ENCODE results near the gene PIK3AP1. TPM values are rescaled to one million over a fixed set of nuclear protein-coding genes. Genes with fewer than 3 reads are reported as not detected.

The PIK3AP1 gene
- total and polyA plus RNA-seq, 2 of the 13 experiments (the other 11 are each of a cell fraction or from before 2014, with no cell fraction given): 3.6 to 13.8 TPM

DNA sequence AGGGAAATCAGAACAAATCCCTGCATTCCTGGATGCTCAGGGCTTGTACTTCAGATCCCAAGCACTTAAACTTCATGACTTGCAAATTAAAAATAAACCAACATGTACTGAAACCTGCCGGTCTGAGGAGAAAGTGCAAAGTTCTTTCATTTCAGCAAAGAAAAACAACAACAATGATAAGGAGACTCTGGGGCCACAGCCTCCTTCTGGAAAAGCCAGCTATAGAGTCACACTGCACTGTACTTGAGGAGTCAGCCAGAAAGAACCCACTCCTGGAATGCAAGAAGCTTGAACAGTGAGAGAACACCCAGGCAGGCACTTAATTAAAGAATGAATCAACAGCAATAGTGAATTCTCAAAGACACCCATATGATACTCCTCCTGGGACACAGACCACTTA lies 83.8 kb downstream of the PIK3AP1 start:
- Histone ChIP-seq H3K9ac (ENCODE audit: insufficient read depth, low read depth, low read length) (no peak overlapping the region), H2AFZ (ENCODE audit: low read length) (no peak overlapping the region), H3K9me3 (ENCODE audit: low read length) (no peaks in the 10 kb centered on the region), H4K20me1 (ENCODE audit: insufficient read depth, low read length) (no peaks in the 10 kb centered on the region), H3K27me3 (ENCODE audit: control insufficient read depth in 1 of 2, insufficient read depth in 2 of 2, low read length in 2 of 2) (no peaks in the 10 kb centered on the region), H3K4me2 (ENCODE audit: low read depth, low read length) (no peak overlapping the region; the same call in 1 of the 2 replicates), H3K4me1 (ENCODE audit: insufficient read depth, low read length) (peaks cover 42% of the 10 kb centered on the region), H3K27ac (ENCODE audit: extremely low read length, insufficient read depth, low read length) (no peak overlapping the region), H3K79me2 (ENCODE audit: insufficient read depth, low read length) (no peaks in the 10 kb centered on the region), H3K36me3 (replicated peaks in 1 of 2; ENCODE audit: control insufficient read depth in 1 of 2, insufficient read depth in 2 of 2, low read length in 2 of 2) (no peaks in the 10 kb centered on the region), H3K4me3 (replicated peaks in 1 of 3; ENCODE audit: insufficient read depth in 1 of 3, low read depth in 2 of 3, low read length in 3 of 3) (no peak overlapping the region)
- CTCF ChIA-PET (ENCODE audit: low intra/inter-chr PET ratio, low total read pairs): no interaction called here
- POLR2A ChIA-PET: no interaction called here
- intact Hi-C loops (cut with micrococcal nuclease; ENCODE audit: unreplicated experiment) (no loop called here), in situ Hi-C loops (cut with HindIII; ENCODE audit: extremely low pct_ligation_motif_present, low pct_unique_long_range_greater_than_20kb) (no loop called here)
- no peak for FAIRE-seq
- DNase-seq (ENCODE audit: low spot score): no peak
- 0% methylated on average over 1 of the region's 1 CpG for WGBS (ENCODE audit: low lambda C conversion rate)
- no TSS peak for BruUV-seq (replicated peaks)
- ATAC-seq: no peak
- no peak for TF ChIP-seq NBN (conservative IDR thresholded peaks at IDR 0.05)
- no peak for TF ChIP-seq GPN1 (CRISPR knock-in tag; IDR thresholded peaks at IDR 0.05; ENCODE audit: borderline replicate concordance)
- no peak for TF ChIP-seq ZNF432 (CRISPR knock-in tag; IDR thresholded peaks at IDR 0.05; ENCODE audit: borderline replicate concordance)

DNA sequence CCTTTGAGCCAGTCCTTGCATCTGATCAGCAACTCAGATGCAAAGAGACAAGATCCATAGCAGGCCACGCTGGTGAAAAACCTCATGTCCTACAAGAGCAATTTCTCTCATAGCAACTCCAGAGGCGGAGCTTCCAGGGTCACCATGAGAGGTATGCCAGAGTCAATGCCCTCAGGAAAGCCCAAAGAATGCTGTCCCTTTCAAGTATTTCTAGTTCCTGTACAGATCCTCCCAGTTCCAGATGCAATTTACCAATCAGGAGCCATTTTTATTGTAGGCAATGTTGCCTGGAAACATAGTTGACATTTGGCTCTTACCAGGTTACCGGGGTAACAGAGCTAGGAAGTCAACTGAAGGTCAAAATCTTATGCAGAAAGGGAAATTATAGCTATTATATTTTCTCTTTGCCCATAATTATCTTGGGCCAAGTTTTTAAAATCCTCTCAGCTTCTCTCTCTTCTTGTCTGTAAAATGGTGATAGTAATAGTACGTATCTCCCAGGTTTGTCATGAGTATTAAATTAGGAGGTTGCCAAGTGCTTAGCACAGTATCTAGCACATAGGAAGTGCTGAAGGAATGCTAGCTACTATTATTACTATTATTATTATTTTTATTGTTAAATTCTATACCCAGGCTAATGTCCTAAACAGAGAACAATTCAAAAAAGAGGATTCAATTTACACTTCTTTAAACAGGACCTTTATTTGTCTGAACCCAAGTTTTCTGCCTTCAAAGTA lies 87.2 kb downstream of the PIK3AP1 start:
- H3K79me2 ChIP-seq (ENCODE audit: insufficient read depth, low read length): no peaks in the 10 kb centered on the region
- H3K4me1 ChIP-seq (ENCODE audit: insufficient read depth, low read length): peaks cover 21% of the 10 kb centered on the region
- DNase-seq (ENCODE audit: low spot score) (no peak), ATAC-seq (no peak), FAIRE-seq (no peak)
- CTCF ChIA-PET (ENCODE audit: low intra/inter-chr PET ratio, low total read pairs): no interaction called here
- no peaks in the 10 kb centered on the region for H3K36me3 ChIP-seq (replicated peaks in 1 of 2; ENCODE audit: control insufficient read depth in 1 of 2, insufficient read depth in 2 of 2, low read length in 2 of 2)
- intact Hi-C loops (cut with micrococcal nuclease; ENCODE audit: unreplicated experiment) (no loop called here), in situ Hi-C loops (cut with HindIII; ENCODE audit: extremely low pct_ligation_motif_present, low pct_unique_long_range_greater_than_20kb) (no loop called here)
- H3K9me3 ChIP-seq (ENCODE audit: low read length): no peaks in the 10 kb centered on the region
- no peaks in the 10 kb centered on the region for H3K27me3 ChIP-seq (ENCODE audit: control insufficient read depth in 1 of 2, insufficient read depth in 2 of 2, low read length in 2 of 2)
- H3K4me2 ChIP-seq (ENCODE audit: low read depth, low read length): no peak overlapping the region
- H2AFZ ChIP-seq (ENCODE audit: low read length): no peak overlapping the region
- no peaks in the 10 kb centered on the region for H4K20me1 ChIP-seq (ENCODE audit: insufficient read depth, low read length)
- no peak overlapping the region for H3K4me3 ChIP-seq (replicated peaks in 1 of 3; ENCODE audit: insufficient read depth in 1 of 3, low read depth in 2 of 3, low read length in 3 of 3)
- WGBS (ENCODE audit: low lambda C conversion rate): 84% methylated on average over 2 of the region's 4 CpGs
- H3K27ac ChIP-seq (ENCODE audit: extremely low read length, insufficient read depth, low read length): no peak overlapping the region
- POLR2A ChIA-PET: no interaction called here
- no peak overlapping the region for H3K9ac ChIP-seq (ENCODE audit: insufficient read depth, low read depth, low read length)
- no TSS peak for BruUV-seq (replicated peaks)
- TF ChIP-seq, protein P1, sequence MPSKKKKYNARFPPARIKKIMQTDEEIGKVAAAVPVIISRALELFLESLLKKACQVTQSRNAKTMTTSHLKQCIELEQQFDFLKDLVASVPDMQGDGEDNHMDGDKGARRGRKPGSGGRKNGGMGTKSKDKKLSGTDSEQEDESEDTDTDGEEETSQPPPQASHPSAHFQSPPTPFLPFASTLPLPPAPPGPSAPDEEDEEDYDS (CRISPR knock-in tag; IDR thresholded peaks at IDR 0.05): no peak
- TF ChIP-seq BCLAF1 (IDR thresholded peaks at IDR 0.05) (no peak), ZBTB34 (CRISPR knock-in tag; IDR thresholded peaks at IDR 0.05) (no peak), CHD2 (IDR thresholded peaks at IDR 0.05; ENCODE audit: low read depth, low read length) (no peak), FOXO1 (CRISPR knock-in tag; IDR thresholded peaks at IDR 0.05) (no peak), GMEB1 (CRISPR knock-in tag; IDR thresholded peaks at IDR 0.05; ENCODE audit: borderline replicate concordance) (no peak)
- TF ChIP-seq, protein P2, sequence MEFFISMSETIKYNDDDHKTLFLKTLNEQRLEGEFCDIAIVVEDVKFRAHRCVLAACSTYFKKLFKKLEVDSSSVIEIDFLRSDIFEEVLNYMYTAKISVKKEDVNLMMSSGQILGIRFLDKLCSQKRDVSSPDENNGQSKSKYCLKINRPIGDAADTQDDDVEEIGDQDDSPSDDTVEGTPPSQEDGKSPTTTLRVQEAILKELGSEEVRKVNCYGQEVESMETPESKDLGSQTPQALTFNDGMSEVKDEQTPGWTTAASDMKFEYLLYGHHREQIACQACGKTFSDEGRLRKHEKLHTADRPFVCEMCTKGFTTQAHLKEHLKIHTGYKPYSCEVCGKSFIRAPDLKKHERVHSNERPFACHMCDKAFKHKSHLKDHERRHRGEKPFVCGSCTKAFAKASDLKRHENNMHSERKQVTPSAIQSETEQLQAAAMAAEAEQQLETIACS (CRISPR knock-in tag; IDR thresholded peaks at IDR 0.05): no peak
